NCI-H1930 (cell line): ENCODE results near the gene TCHP.
"Not testable (repeated sequence)": the region's sequence is repeated elsewhere in the genome, so short reads cannot be mapped to it uniquely, and the experiment has no call there.

ENCODE experiments used
- DNase-seq, 2 experiments: peaks; one replicate each; lab custom pipeline; 2025; lab: John Stamatoyannopoulos, UW

TCHP gene, protein sequence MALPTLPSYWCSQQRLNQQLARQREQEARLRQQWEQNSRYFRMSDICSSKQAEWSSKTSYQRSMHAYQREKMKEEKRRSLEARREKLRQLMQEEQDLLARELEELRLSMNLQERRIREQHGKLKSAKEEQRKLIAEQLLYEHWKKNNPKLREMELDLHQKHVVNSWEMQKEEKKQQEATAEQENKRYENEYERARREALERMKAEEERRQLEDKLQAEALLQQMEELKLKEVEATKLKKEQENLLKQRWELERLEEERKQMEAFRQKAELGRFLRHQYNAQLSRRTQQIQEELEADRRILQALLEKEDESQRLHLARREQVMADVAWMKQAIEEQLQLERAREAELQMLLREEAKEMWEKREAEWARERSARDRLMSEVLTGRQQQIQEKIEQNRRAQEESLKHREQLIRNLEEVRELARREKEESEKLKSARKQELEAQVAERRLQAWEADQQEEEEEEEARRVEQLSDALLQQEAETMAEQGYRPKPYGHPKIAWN

GRCh38 chr12:109899783-109900751 lies at the start of gene TCHP:
TSS of gene TCHP (plus strand) at chr12:109900274. CDS start at chr12:109903027, 2,753 bp downstream.
- peak; percentile 32 to 77 for DNase-seq

DNA sequence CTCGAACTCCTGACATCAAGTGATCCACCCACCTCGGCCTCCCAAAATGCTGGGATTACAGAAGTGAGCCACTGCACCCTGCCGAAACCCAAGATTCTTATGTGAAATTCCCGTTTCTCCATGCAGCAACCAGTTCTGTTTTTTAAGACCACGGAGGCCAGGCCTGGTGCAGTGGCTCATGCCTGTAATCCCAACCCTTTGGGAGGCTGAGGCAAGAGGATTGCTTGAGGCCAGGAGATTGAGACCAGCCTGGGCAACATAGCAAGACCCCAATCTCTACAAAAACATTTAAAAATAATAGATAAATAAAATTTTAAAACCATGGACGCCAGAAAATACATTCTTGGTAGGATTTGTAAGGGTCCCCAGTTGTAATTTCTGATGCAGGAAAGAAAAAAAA lies 49.6 kb upstream of the TCHP start:
- DNase-seq: not testable (repeated sequence)

- DNase-seq: no peak
Observed at GRCh38 chr12:109855377-109855776, 44.7 kb upstream of the TCHP start.

DNA sequence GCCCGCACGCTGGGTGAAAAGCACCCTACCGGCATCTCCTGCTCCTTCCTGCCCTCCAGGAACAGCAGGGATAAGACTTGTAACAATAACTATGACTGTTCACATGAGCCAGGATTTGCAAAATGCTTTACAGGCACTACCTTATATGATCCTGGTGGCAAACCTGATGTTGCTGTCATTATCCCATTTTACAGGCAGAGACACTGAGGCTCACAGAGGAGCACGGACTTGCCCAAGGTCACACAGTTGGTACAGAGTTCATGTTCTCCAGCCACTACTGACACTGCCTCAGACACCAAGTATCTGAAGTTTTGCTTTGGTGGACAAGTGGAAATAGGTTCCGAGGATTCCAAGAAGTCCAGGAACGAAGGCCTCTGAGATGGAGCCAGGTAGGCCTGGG lies 42.4 kb upstream of the TCHP start:
- DNase-seq: no peak

DNA sequence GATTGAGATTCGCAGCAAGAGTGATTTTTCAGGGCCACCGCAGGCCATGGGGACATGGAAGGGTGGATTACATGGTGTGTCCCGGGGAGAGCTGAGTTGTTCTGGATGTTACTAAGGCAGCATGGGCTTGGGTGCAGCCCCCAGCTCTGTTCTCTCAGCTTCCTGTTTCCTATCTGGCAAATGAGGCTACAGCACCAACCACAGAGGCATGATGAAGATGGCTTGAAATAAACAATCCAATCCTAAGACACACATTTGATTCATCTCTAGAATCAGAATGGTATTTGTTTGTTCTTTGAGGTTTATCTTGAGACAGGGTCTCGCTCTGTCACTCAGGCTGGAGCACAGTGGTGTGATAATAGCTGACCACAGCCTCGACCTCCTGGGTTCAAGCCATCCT lies 41.3 kb upstream of the TCHP start:
- no peak for DNase-seq

DNA sequence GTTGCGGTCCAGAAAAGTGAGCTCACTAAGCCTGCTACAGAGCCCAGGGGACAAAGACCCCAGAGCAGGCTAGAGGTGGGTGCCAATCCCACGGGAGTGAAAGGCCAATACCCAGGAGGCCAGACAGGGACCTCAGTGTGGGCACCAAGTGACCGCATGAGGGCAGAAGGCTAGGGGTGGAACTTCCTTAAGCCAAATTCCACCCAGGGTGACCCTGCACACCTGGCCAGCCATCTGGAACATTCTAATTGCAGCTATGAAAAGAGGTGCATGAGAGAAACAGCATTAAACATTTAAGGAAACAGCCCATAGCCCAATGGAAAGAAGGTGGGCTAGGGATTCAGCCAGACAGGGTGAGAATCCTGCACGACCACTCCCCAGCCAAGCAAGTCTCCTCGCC lies 39.1 kb upstream of the TCHP start:
- no peak for DNase-seq

DNA sequence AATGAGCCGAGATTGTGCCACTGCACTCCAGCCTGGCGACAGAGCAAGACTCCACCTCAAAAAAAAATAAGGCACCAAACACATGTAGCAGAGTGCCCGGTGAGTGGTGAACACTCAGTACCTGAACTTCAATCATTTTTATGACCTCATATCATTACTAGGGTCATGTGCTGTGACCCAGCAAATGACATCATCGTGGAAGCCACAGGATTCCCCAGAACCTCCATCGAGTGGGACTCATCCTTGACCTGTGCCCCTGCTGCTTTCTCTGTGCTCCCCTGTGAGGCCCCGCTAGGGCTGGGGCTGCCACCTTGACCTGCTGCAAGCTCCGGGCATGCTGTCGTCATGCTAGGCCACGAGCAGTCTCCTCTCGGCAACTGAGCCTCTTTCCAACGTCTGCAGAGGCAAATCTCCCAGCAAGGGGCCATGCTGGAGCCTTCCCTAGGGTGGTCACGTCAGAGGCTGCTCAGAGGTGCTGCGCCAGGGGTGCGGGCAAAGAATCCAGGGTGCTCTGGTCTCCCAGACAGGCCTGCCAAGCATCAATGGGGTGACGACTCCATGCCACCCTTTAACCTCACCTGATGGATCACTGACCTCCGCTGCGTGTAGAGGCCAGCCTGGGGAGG lies 38.3 kb upstream of the TCHP start:
- DNase-seq: no peak

DNA sequence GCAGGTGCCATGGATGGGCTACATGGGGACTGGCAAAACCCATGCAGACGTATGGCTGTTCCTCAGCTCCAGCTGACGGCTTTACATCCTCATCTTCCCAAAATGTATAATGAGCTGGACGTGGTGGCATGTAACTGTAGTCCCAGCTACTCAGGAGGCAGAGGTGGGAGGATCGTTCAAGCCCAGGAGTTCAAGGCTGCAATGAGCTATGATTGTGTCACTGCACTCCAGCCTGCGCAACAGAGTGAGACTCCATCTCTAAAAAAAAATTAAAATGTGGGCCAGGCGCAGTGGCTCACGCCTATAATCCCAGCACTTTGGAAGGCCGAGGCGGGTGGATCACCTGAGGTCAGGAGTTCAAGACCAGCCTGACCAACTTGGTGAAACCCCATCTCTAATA lies 37.6 kb upstream of the TCHP start:
- DNase-seq: not testable (repeated sequence)

DNA sequence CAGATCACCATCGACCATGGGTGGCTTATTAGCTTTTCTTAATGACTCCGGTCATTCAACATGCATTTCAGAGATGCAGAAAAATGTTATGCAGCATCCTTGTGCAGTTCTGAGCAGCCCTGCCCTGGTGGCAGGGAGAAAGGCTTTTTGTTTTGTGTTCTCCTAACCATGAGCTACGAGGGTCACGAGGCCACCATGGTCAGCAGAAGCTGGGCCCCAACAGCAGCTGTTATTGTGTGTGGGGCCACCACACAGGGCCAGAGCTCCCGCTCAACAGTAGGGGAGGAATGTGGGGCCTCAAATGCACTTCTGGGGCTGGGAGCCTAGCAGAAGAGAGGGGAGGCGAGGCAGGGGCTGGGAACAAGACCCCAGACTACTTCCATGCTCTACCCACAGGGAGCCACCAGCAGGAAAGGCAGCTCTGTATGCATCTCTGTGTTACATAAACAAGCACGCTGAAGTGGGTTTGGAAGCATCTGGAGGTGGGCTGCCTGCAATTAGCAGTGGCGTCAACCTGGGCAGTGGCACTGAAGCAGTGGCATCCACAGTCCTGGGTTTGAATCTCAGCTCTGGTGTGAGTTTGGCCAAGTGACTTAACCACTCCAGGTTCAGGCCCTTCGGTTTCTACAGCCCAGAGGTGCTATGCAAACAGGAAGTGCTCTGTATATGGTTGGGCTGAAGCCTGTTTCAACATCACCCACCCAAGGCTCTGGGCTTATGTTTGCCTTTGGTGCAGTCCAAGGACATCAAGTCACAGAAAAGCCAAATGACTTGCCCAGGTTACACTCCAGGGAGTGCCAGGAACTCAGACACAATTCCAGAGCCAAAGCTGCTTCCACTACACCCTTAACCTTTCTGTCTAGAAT lies 36.0 kb upstream of the TCHP start:
- DNase-seq: no peak

- no peak for DNase-seq
Observed at GRCh38 chr12:109864916-109865315, 35.2 kb upstream of the TCHP start.

DNA sequence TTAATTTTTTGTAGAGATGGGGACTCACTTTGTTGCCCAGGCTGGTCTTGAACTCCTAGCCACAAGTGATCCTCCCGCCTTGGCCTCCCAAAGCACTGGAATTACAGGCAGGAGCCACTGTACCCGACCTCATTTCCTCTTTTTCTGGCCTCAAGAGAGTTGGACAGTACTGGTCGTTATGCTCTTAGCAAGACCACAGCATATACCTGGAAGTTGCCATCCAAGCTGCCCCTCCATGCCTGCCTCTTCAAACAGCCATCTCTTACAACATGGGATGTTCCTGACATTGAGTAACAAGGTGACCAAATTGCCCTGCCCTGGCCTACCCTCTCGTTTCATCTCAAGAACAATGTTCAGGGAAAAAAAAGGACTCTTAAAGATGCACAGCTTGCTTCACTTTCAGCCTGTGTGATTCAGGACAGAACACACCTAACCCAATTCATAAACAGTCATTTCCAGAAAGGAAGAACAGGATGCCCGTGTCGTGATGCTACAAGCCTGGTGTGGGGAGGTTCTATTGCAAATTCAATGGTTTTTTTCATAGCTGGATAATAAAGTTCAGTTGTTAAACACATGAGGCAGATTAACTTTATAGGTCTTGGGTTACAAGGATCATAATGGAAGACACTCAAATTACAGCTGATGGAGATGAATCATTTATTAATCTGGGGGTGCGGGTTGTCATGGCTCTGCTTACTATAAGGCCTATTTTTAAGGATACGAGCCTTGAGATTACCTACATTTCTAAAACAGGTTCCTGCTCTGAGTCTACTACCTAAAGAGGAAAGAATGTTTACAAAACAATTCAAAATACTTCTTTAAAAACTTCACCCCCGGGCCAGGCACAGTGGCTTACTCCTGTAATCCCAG lies 31.7 kb upstream of the TCHP start:
- DNase-seq: no peak

DNA sequence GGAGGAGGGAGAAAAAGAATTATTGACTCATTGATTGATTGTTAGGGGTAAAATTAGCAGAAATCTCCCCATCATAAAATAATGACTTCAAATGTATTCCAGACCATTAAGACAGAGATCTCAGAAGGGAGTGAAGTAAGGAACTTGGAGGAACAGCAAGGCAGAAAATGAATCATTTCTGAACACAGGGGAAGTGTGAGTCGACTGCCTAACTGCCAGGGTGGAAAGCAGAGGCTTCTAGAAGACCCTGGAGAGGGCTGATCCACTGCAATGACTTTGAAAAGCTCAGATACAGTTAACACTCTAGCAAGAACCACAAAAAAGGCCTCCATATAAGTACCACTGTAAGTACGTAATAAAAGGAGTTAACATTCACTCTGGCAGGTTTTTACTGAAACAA lies 29.4 kb upstream of the TCHP start:
- no peak for DNase-seq

DNA sequence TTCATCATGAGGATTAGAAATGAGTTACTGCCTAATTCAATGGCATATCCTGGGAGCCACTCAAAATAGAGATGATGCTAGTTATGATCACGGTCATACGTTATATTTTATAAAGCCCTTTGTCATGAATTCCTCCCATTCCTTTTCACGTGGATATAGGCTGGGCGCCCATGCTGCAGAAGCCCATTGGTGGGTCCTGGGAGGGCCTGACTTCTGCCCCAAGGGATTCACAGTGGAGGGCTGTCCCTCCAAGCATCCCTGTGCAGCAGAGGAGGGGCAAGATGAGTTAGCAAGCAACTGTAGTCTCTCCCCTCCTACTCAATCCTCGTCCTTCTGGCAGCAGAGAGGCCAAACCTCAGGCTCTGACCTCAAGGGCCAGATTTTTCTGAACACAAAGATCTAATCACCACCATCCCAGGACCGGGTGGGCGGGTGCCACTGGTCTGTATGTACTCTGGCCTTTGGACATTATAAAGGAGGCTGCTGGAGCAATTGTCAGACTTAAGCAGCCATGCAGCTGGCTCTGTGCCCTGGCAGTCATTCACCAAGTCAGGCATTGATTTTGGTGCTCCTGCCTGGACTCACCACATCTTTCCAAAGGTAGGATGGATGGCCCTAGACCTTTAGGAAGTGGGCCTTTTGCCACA lies 28.3 kb upstream of the TCHP start:
- DNase-seq: no peak

- DNase-seq: no peak
Observed at GRCh38 chr12:109873653-109874052, 26.4 kb upstream of the TCHP start.

DNA sequence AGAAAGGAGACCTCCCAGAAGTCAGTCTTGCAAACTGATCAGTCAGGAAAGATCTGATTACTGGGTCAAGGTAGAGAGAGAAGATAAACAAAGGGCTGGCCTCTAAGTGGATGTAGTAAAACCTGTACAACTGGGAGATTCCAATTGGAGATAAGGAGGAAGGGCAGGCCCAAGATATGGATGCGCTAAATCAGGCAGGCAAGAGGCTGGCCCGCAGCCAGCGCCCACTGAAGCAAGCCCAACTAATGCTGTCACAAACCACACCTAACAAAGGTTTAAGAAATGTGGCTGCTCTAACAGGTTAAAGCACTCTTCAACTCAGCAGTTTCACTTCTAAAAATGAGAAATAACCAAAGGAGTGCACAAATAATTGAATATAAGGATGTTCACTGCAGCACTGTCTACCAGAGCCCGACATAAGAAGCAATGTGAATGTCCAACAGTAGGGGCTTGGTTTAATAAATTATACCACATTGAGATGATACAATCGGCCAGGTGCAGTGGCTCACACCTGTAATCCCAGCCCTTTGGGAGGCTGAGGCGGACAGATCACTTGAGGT lies 24.4 kb upstream of the TCHP start:
- DNase-seq: no peak

- DNase-seq: no peak
Observed at GRCh38 chr12:109876406-109876805, 23.7 kb upstream of the TCHP start.

- DNase-seq: no peak
Observed at GRCh38 chr12:109877504-109878246, 22.4 kb upstream of the TCHP start.

- no peak for DNase-seq
Observed at GRCh38 chr12:109878247-109878625, 21.8 kb upstream of the TCHP start.

GRCh38 chr12:109878749-109879148 lies 21.3 kb upstream of the TCHP start:
- DNase-seq: no peak
